ENCODE data around the gene CHCHD4. TPM values are rescaled to one million over a fixed set of nuclear protein-coding genes. Genes with fewer than 3 reads are reported as not detected.

Gene CHCHD4
- total and polyA plus RNA-seq, 2 of the 8 experiments (the other 6 are each of a cell fraction or from before 2014, with no cell fraction given), result 15.0 to 22.3 TPM

GRCh38 chr3:14161282-14161681, 36.6 kb upstream of the CHCHD4 start:
- WGBS, 2 experiments (ENCODE audit: extremely low coverage in 1 of 2, insufficient coverage in 1 of 2, insufficient read length in 1 of 2, insufficient replicate concordance in 2 of 2, low coverage in 1 of 2, low lambda C conversion rate in 2 of 2, missing lambda C conversion rate in 1 of 2), result 94% methylated on average over 2 of the region's 2 CpGs; no CpG with 5 or more reads in 1 of the 2 experiments
- H3K18ac ChIP-seq (ENCODE audit: extremely low read depth, low read length), result no peak overlapping the region
- H3K9ac ChIP-seq (replicated peaks in 1 of 4; ENCODE audit: extremely low read depth in 1 of 4, low read depth in 3 of 4, low read length in 3 of 4), result no peak overlapping the region
- H3K79me2 ChIP-seq (ENCODE audit: control insufficient read depth in 1 of 2, insufficient read depth in 2 of 2, low read length in 2 of 2), result no peaks in the 10 kb centered on the region
- no peaks in the 10 kb centered on the region for H3K27me3 ChIP-seq (replicated peaks in 1 of 4; ENCODE audit: control insufficient read depth in 3 of 4, extremely low read depth in 1 of 4, insufficient read depth in 3 of 4, low read length in 3 of 4)
- H3K4me3 ChIP-seq (ENCODE audit: extremely low read depth in 1 of 4, insufficient read depth in 2 of 4, low read depth in 3 of 4, low read length in 4 of 4), result no peak overlapping the region
- no peak overlapping the region for H3K4me2 ChIP-seq (ENCODE audit: insufficient read depth in 1 of 2, low read depth in 2 of 2, low read length in 2 of 2)
- no peak overlapping the region for H2BK12ac ChIP-seq (ENCODE audit: low read depth, low read length)
- no peak for FAIRE-seq
- H3K9me3 ChIP-seq (ENCODE audit: insufficient read depth in 2 of 2, low read depth in 1 of 2, low read length in 1 of 2), result no peaks in the 10 kb centered on the region
- no peak overlapping the region for H2AFZ ChIP-seq (ENCODE audit: low read length)
- H3K56ac ChIP-seq (replicated peaks; ENCODE audit: insufficient read length, low read depth, low read length), result no peak overlapping the region
- H2BK20ac ChIP-seq (ENCODE audit: low read length), result no peak overlapping the region
- no peak overlapping the region for H2AK5ac ChIP-seq (ENCODE audit: low read depth, low read length)
- H3K4ac ChIP-seq (replicated peaks; ENCODE audit: insufficient read length, low read depth, low read length), result no peak overlapping the region
- no peaks in the 10 kb centered on the region for H3K79me1 ChIP-seq (ENCODE audit: low read depth, low read length)
- no peak overlapping the region for H4K5ac ChIP-seq (ENCODE audit: insufficient read length, low read depth, low read length)
- no peak overlapping the region for H2BK5ac ChIP-seq (ENCODE audit: low read depth, low read length)
- POLR2A ChIA-PET (ENCODE audit: partially characterized antibody), result interaction anchor here (1.1 kb wide), 1 partner anchor 71 kb away, joined by 4 read pairs; no protein-coding TSS in a partner anchor
- no peak overlapping the region for H2BK15ac ChIP-seq (ENCODE audit: low read length)
- peaks cover 23 to 84% (median 58%) of the 10 kb centered on the region in 4 experiments for H3K36me3 ChIP-seq (ENCODE audit: control insufficient read depth in 2 of 4, insufficient read depth in 4 of 4, low read length in 3 of 4)
- no peak for DNase-seq (ENCODE audit: low read depth in 1 of 2, low spot score in 2 of 2)
- no peak overlapping the region for H3K27ac ChIP-seq (ENCODE audit: low read depth, low read length)
- H4K20me1 ChIP-seq (replicated peaks in 1 of 2; ENCODE audit: control insufficient read depth in 1 of 2, insufficient read depth in 2 of 2, low read length in 2 of 2), result peaks cover 0 to 2% of the 10 kb centered on the region in 2 experiments
- H4K8ac ChIP-seq (ENCODE audit: extremely low read depth, insufficient read depth, low read length), result no peak overlapping the region
- no peaks in the 10 kb centered on the region for H3K23me2 ChIP-seq (ENCODE audit: low read depth, low read length)
- CTCF ChIA-PET (ENCODE audit: partially characterized antibody), result interaction anchor here (1.1 kb wide), 1 partner anchor 10 kb away, joined by 3 read pairs; no protein-coding TSS in a partner anchor
- no peak overlapping the region for H3K23ac ChIP-seq (ENCODE audit: insufficient read length)
- H2BK120ac ChIP-seq (replicated peaks; ENCODE audit: low read depth, low read length), result no peak overlapping the region
- no peak overlapping the region for H3K14ac ChIP-seq (ENCODE audit: insufficient read length)
- TF ChIP-seq ATF3 (IDR thresholded peaks at IDR 0.05; ENCODE audit: insufficient read depth, low read depth, low read length), result no peak
- no peak for TF ChIP-seq SP1 (IDR thresholded peaks at IDR 0.05; ENCODE audit: low read depth, low read length)
- no peak for TF ChIP-seq CBX5 (IDR thresholded peaks at IDR 0.05; ENCODE audit: low read depth, low read length)
- no peak for TF ChIP-seq GABPA (IDR thresholded peaks at IDR 0.05; ENCODE audit: borderline replicate concordance, insufficient read depth, low read length)
- no peak for TF ChIP-seq TAF7 (optimal IDR thresholded peaks at IDR 0.05; ENCODE audit: borderline replicate concordance, low read depth, low read length)
- no peak for TF ChIP-seq ZNF274 (IDR thresholded peaks at IDR 0.05; ENCODE audit: borderline replicate concordance, extremely low read depth, low read length)
- no peak for TF ChIP-seq SRF (IDR thresholded peaks at IDR 0.05; ENCODE audit: low read depth, low read length)
- TF ChIP-seq CREB1 (IDR thresholded peaks at IDR 0.05), result no peak
- TF ChIP-seq KDM1A (IDR thresholded peaks at IDR 0.05; ENCODE audit: borderline replicate concordance, low read length), result no peak
- TF ChIP-seq CBX8 (IDR thresholded peaks at IDR 0.05; ENCODE audit: borderline replicate concordance, low read depth, low read length), result no peak
- no peak for TF ChIP-seq JUND (IDR thresholded peaks at IDR 0.05; ENCODE audit: low read length)
- no peaks in the 10 kb centered on the region for H3K4me1 ChIP-seq (replicated peaks in 1 of 4; ENCODE audit: control insufficient read depth in 3 of 4, insufficient read depth in 4 of 4, low read length in 3 of 4)
- H4K91ac ChIP-seq (replicated peaks; ENCODE audit: insufficient read length, low read length), result no peak overlapping the region

All from H1 (cell line).